Measurements from ENCODE around the gene GOLGA6B.
"Not testable (repeated sequence)": the region's sequence is repeated elsewhere in the genome, so short reads cannot be mapped to it uniquely, and the experiment has no call there.

The GOLGA6B gene

GRCh38 chr15:72654397-72654796 lies at the start of gene GOLGA6B:
GOLGA6B (plus strand) TSS chr15:72654697; CDS start chr15:72654738, 41 bp downstream.
- not testable (repeated sequence) for DNase-seq

- DNase-seq, result no peak
Observed at GRCh38 chr15:72604794-72605193, 49.7 kb upstream of the GOLGA6B start.

GRCh38 chr15:72608084-72608483 lies 46.4 kb upstream of the GOLGA6B start:
- not testable (repeated sequence) for DNase-seq

- DNase-seq, result no peak
Observed at GRCh38 chr15:72609862-72610261, 44.6 kb upstream of the GOLGA6B start.

- DNase-seq, result not testable (repeated sequence)
Observed at GRCh38 chr15:72612324-72612723, 42.2 kb upstream of the GOLGA6B start.

- DNase-seq, result no peak
Observed at GRCh38 chr15:72614810-72615532, 39.5 kb upstream of the GOLGA6B start.

- not testable (repeated sequence) for DNase-seq
Observed at GRCh38 chr15:72615533-72616233, 38.8 kb upstream of the GOLGA6B start.

GRCh38 chr15:72616491-72617210 lies 37.8 kb upstream of the GOLGA6B start:
- no peak for DNase-seq

- not testable (repeated sequence) for DNase-seq
Observed at GRCh38 chr15:72623854-72624253, 30.6 kb upstream of the GOLGA6B start.

- DNase-seq, result not testable (repeated sequence)
Observed at GRCh38 chr15:72626153-72626552, 28.3 kb upstream of the GOLGA6B start.

GRCh38 chr15:72628249-72629067 lies 26.0 kb upstream of the GOLGA6B start:
- DNase-seq, result not testable (repeated sequence)

- DNase-seq, result not testable (repeated sequence)
Observed at GRCh38 chr15:72629068-72629570, 25.4 kb upstream of the GOLGA6B start.

GRCh38 chr15:72636519-72637282 lies 17.8 kb upstream of the GOLGA6B start:
- peak; percentile 66 for DNase-seq

GRCh38 chr15:72639759-72640483 lies 14.6 kb upstream of the GOLGA6B start:
- not testable (repeated sequence) for DNase-seq

- DNase-seq, result not testable (repeated sequence)
Observed at GRCh38 chr15:72642271-72642670, 12.2 kb upstream of the GOLGA6B start.

- not testable (repeated sequence) for DNase-seq
Observed at GRCh38 chr15:72648631-72649253, 5.8 kb upstream of the GOLGA6B start.

GRCh38 chr15:72656014-72656413 lies 1.5 kb downstream of the GOLGA6B start:
- DNase-seq, result not testable (repeated sequence)

GRCh38 chr15:72661081-72661480 lies 6.6 kb downstream of the GOLGA6B start:
- not testable (repeated sequence) for DNase-seq

- not testable (repeated sequence) for DNase-seq
Observed at GRCh38 chr15:72663931-72664330, 9.4 kb downstream of the GOLGA6B start.

- not testable (repeated sequence) for DNase-seq
Observed at GRCh38 chr15:72665706-72666105, 11.2 kb downstream of the GOLGA6B start.
